Measurements from ENCODE around the gene DLX2.

DLX2 gene

DNA sequence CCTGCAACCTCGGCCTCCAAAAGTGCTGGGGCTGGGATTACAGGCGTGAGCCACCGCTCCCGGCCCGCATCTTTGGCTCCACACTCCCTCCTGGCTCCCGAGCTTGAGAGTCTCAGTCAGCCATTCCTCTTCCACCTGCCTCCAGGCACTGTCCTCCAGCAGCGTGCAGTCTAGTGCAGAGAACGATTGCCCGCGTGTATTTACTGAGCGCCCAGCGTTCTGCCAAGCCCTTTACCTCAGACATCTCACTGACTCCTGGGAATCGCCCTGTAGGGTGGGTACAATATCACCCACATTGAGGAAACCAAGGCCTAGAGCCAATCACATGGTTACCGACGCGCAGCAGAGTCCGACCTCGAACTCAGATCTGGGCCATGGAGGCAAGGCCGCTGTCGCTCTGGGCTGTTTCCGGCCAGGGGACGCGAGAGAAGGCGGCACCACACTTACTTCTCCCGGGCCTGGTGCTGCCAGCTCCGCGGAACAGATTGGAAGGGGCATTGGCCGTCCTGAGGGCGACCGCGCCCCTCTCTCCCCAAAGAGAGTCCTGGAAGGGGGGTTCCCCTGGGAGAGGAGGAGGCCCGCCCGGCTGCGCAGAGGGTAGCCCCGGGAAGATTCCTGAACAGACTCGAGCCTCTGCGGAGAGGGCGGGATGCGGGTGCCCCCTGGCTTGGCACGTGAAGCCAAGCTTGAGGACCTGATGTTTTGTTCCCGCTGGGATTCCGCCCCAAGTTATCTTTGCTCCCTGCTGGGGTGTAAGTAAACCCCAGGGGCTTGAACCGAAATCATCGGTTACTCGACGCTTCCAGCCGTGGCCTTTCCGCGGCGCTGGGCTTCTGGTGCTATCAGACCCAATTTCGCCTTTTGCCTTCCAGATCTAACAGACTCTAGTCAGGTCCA, 5.2 kb upstream of the DLX2 start:
- no peak for DNase-seq

- DNase-seq, result peak; percentile 53
Measured at GRCh38 chr2:172106108-172106961, 3.6 kb upstream of the DLX2 start.

GRCh38 chr2:172105471-172106107, 2.9 kb upstream of the DLX2 start:
- no peak for DNase-seq

GRCh38 chr2:172103471-172104272, 972 bp upstream of the DLX2 start:
- peak; percentile 73 for DNase-seq

DNA sequence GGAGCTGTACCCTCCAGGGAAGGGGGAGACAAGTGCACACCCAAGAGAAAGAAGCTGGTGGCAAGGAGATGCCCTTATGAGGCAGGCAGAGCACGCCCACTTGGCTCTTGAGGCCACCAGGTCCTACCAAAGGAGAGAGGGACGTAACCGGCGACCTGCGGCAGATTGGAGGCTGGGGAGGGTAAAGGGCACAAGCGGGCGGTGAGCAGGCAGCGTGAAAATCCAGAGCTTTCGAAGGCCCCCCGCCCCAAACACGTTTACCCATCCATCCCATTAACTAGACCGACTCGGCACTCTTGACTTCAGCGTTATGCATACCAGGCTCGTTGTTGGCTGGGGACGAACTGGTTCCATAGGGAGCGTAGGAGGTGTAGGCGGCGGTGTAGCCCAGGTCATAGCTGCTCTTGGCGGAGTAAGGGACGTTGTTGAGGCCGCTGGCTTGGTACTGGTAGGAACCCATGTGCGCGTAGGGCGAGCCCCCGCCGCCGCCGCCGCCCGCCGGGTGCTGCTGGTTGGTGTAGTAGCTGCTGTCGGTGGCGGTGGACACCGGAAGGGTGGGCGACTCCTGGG, 794 bp downstream of the DLX2 start:
- DNase-seq, result no peak

GRCh38 chr2:172100935-172101820, 1.5 kb downstream of the DLX2 start:
- no peak for DNase-seq

- DNase-seq, result no peak
Measured at GRCh38 chr2:172100080-172100934, 2.4 kb downstream of the DLX2 start.

GRCh38 chr2:172099472-172100079, 3.1 kb downstream of the DLX2 start:
- DNase-seq, result no peak

DNA sequence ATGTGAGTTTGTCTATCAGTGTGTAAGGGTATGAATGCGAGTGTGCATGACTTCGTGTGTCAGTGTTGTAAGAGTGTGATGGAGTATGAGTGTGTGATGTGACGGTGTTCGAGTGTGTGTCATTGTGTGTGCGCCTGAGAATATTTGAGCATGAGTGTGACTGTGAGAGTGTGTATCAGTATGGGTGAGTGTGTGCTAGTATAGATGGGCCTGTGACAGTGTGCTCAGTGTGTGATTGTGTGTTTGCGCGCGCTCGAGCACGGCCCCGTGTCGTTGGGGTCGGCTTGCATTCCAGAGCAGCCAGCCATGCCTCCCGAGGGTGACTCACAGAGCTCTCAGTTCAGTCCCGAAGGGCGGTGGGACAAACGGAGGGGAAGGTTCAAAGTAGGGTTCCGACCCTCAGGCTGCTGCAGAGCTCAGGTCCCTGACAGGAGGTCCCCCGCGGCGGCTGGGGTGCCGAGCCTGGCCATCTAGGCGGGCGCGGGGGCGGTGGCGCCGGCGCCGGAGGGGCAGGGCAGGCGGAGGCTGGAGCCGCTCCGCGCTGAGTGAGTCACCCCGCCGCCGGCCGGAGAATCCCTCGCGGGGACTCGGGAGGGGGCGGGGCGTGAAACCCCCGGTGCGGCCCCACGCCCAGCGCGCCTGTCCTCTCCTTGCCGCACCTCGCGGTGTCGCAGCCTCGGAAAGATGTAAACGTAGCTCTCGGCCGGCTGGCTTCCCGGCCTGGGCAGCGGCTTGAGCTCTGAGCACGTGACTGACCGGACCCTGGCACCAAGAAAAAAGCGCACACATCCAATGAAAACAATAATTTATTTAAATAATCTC, 3.8 kb downstream of the DLX2 start:
- DNase-seq, result no peak

DNA sequence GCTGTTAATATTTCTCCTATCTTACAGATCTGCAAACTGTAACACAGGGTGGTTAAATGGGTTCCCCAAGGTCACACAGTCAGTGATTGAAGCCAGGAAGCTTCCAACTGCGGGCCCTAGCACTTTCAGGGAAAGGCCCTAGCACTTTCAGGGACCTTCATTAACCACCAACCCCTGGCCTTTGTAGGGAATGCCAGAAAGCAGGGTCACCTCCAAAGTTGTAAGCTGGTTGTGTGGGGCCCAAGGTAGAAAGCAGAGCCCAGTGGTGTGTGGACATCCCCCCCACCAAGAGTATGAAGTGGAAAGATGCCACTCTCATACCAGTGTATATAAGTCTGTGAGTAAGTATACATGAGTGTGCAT, 4.4 kb downstream of the DLX2 start:
- no peak for DNase-seq

GRCh38 chr2:172097557-172098131, 5.1 kb downstream of the DLX2 start:
- DNase-seq, result no peak

- no peak for DNase-seq
Measured at GRCh38 chr2:172096626-172097547, 5.8 kb downstream of the DLX2 start.

DNA sequence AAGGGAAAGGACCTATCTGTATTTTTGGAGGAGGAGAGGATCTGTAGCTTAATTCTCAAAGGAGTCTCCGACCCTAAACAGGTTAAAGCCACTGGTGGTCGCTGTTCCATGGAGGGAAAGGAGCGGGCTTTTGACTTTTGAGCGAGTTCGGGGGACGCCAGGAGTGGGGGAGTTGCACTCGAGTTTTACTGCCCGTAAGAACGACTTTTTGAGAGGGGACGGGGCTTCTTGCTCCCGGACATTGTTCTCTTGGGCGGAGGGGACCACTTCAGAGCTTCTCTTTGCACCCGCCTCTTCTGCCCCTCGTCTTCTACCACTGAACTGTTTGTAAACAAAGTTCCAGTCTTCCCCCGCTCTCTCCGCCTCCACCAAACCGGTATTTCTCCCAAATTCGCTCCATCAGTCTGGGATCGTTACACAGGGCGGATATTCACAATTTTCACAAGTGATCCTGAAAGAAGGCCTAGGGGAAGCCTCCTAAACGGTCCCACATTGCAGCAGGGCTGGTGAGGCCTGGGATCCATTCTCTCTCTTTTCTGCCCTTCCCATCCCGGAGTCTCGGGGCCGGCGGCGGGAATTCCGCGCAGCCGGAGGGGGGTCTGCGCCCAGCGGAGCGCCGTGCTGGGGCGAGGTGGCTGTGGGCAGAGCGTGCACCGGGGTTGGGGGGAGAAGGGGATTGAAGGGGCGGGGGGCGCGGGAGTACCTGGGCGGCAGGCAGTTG, 6.6 kb downstream of the DLX2 start:
- DNase-seq, result no peak

GRCh38 chr2:172095146-172095904, 7.4 kb downstream of the DLX2 start:
- peak; percentile 83 for DNase-seq

- DNase-seq, result no peak
Measured at GRCh38 chr2:172094294-172095145, 8.2 kb downstream of the DLX2 start.
